HepG2 (cell line): ENCODE data around the gene CCDC170. TPM values are rescaled to one million over a fixed set of nuclear protein-coding genes. Genes with fewer than 3 reads are reported as not detected.

Experiments used
- ATAC-seq: fragments of 200-7000 bp; cut with Tn5 transposase; 3 replicates; pipeline ENCODE4 v1.9.1; 2020; ENCODE audit warnings: mild to moderate bottlenecking, moderate library complexity
- BruUV-seq: library from RNA; stranded (reverse); fragments of 400-500 nt; replicated peaks from 2 replicates; lab custom pipeline; 2021; lab: Mats Ljungman, UMichigan
- CTCF ChIA-PET: fragments of 300-600 bp; formaldehyde crosslinking; extraction: SDS; loops from one replicate; lab custom pipeline; 2021; ENCODE audit warnings: low total read pairs, inconsistent platforms, low intra/inter-chr PET ratio; lab: Yijun Ruan, JAX
- POLR2A ChIA-PET: fragments of 350-600 bp; sonication (Branson Sonifier 250); formaldehyde crosslinking; loops from one replicate; lab custom pipeline; 2020; ENCODE audit warnings: antibody characterized with exemption, inconsistent platforms; lab: Yijun Ruan, JAX
- DNase-seq: peaks from one replicate; pipeline ENCODE4 v3.0.0-alpha.2; 2015; ENCODE audit warnings: low spot score
- FAIRE-seq: peaks from 3 replicates; lab custom pipeline; 2011; peaks lifted over from hg19 to GRCh38; lab: Jason Lieb, UNC
- H2AFZ ChIP-seq: one replicate; pipeline ENCODE4 v1.6.1; 2011; ENCODE audit warnings: low read length, inconsistent platforms
- H3K27ac ChIP-seq: fragments of 300-600 bp; 3 replicates; pipeline ENCODE4 v1.8.0; 2011; ENCODE audit warnings: mixed run types, mild to moderate bottlenecking, mixed read lengths, low read length, inconsistent platforms; ENCODE audit not compliant: insufficient read depth; ENCODE audit errors: extremely low read length
- H3K27me3 ChIP-seq, 2 experiments: fragments of 200-600 bp in 1 of 2; 2 replicates in 1 of 2; 3 replicates in 1 of 2; pipeline versions ENCODE4 v1.6.0 to v1.8.0; 2011; ENCODE audit warnings: low read length in 2 of 2, mild to moderate bottlenecking in 2 of 2, moderate library complexity in 2 of 2, inconsistent platforms in 1 of 2; ENCODE audit not compliant: insufficient read depth in 2 of 2, control insufficient read depth in 1 of 2
- H3K36me3 ChIP-seq, 2 experiments: fragments of 200-600 bp in 1 of 2; replicated peaks in 1 of 2; 2 replicates in 1 of 2; 3 replicates in 1 of 2; pipeline versions ENCODE4 v1.5.1 to v1.8.0; 2011; ENCODE audit warnings: low read length in 2 of 2, inconsistent platforms in 1 of 2; ENCODE audit not compliant: insufficient read depth in 2 of 2, control insufficient read depth in 1 of 2
- H3K4me1 ChIP-seq: 2 replicates; pipeline ENCODE4 v1.5.1; 2012; ENCODE audit warnings: low read length, inconsistent platforms; ENCODE audit not compliant: insufficient read depth
- H3K4me2 ChIP-seq: 2 replicates; pipeline ENCODE4 v1.6.0; 2011; ENCODE audit warnings: low read depth, low read length, inconsistent platforms
- H3K4me3 ChIP-seq, 3 experiments: fragments of 200-600 bp in 1 of 3; sonication (generic), shearing (Covaris generic) in 1 of 3; replicated peaks in 1 of 3; 2 replicates each; pipeline ENCODE4 v1.5.1; 2011 to 2016; ENCODE audit warnings: low read length in 3 of 3, inconsistent platforms in 2 of 3, low read depth in 2 of 3, mild to moderate bottlenecking in 2 of 3, control low read depth in 1 of 3, mixed read lengths in 1 of 3; ENCODE audit not compliant: insufficient read depth in 1 of 3
- H3K79me2 ChIP-seq: one replicate; pipeline ENCODE4 v1.6.1; 2011; ENCODE audit warnings: low read length, inconsistent platforms; ENCODE audit not compliant: insufficient read depth
- H3K9ac ChIP-seq: 2 replicates; pipeline ENCODE4 v1.6.0; 2011; ENCODE audit warnings: mild to moderate bottlenecking, low read depth, low read length, inconsistent platforms; ENCODE audit not compliant: insufficient read depth
- H3K9me3 ChIP-seq: 2 replicates; pipeline ENCODE4 v1.5.1; 2012; ENCODE audit warnings: mild to moderate bottlenecking, low read length
- H4K20me1 ChIP-seq: 2 replicates; pipeline ENCODE4 v1.6.0; 2011; ENCODE audit warnings: inconsistent platforms, mild to moderate bottlenecking, low read length, moderate library complexity; ENCODE audit not compliant: insufficient read depth
- ETV5 ChIP-seq: IDR thresholded peaks from 2 replicates; pipeline ENCODE4 v1.6.1; 2018; ENCODE audit warnings: missing biosample characterization, missing genetic modification reagents, inconsistent platforms, borderline replicate concordance
- HDAC6 ChIP-seq: fragments of 200-600 bp; sonication (generic); IDR thresholded peaks from 2 replicates; pipeline ENCODE4 v1.7.0; 2017; ENCODE audit warnings: mild to moderate bottlenecking, antibody characterized with exemption, low read length, low read depth
- KDM1A ChIP-seq: IDR thresholded peaks from 2 replicates; pipeline ENCODE4 v1.6.1; 2016; ENCODE audit warnings: missing compliant biosample characterization
- KDM4B ChIP-seq: sonication (generic); formaldehyde crosslinking; IDR thresholded peaks from 2 replicates; pipeline ENCODE4 v1.4.0; 2020; ENCODE audit warnings: missing genetic modification reagents
- NFE2L1 ChIP-seq: sonication (generic); formaldehyde crosslinking; IDR thresholded peaks from 2 replicates; pipeline ENCODE4 v1.4.0; 2020; ENCODE audit warnings: missing genetic modification reagents, mild to moderate bottlenecking, borderline replicate concordance
- PAX8 ChIP-seq: sonication (generic); formaldehyde crosslinking; IDR thresholded peaks from 2 replicates; pipeline ENCODE4 v1.8.0; 2022; ENCODE audit warnings: mild to moderate bottlenecking, missing genetic modification reagents, borderline replicate concordance
- RARA ChIP-seq: IDR thresholded peaks from 2 replicates; pipeline ENCODE4 v1.6.1; 2016; ENCODE audit warnings: missing genetic modification reagents, missing compliant biosample characterization
- RBAK ChIP-seq: sonication (generic); formaldehyde crosslinking; IDR thresholded peaks from 2 replicates; pipeline ENCODE4 v1.5.1; 2020; ENCODE audit warnings: mild to moderate bottlenecking, missing genetic modification reagents
- RCOR2 ChIP-seq: IDR thresholded peaks from 2 replicates; pipeline ENCODE4 v1.6.1; 2016; ENCODE audit warnings: missing biosample characterization, missing genetic modification reagents
- TFDP2 ChIP-seq: sonication (generic); formaldehyde crosslinking; IDR thresholded peaks from 2 replicates; pipeline ENCODE4 v1.4.0; 2020; ENCODE audit warnings: missing genetic modification reagents
- ZMYM4 ChIP-seq: sonication (generic); formaldehyde crosslinking; IDR thresholded peaks from 2 replicates; pipeline ENCODE4 v1.8.1; 2023; ENCODE audit warnings: mild to moderate bottlenecking, missing genetic modification reagents
- ZNF10 ChIP-seq: sonication (generic); formaldehyde crosslinking; IDR thresholded peaks from 2 replicates; pipeline ENCODE4 v1.4.0; 2020; ENCODE audit warnings: mild to moderate bottlenecking, low read depth, missing genetic modification reagents, borderline replicate concordance
- ZNF251 ChIP-seq: sonication (generic); formaldehyde crosslinking; IDR thresholded peaks from 2 replicates; pipeline ENCODE4 v1.9.0; 2021; ENCODE audit warnings: mild to moderate bottlenecking, missing genetic modification reagents
- ZNF350 ChIP-seq: sonication (generic); formaldehyde crosslinking; IDR thresholded peaks from 2 replicates; pipeline ENCODE4 v1.4.0; 2020; ENCODE audit warnings: mild to moderate bottlenecking, low read depth, missing genetic modification reagents, borderline replicate concordance
- ZNF496 ChIP-seq: sonication (generic); formaldehyde crosslinking; IDR thresholded peaks from 2 replicates; pipeline ENCODE4 v1.8.1; 2023; ENCODE audit warnings: mild to moderate bottlenecking, moderate library complexity, missing genetic modification reagents; ENCODE audit not compliant: insufficient replicate concordance
- ZNF7 ChIP-seq: IDR thresholded peaks from 2 replicates; pipeline ENCODE4 v1.6.1; 2016; ENCODE audit warnings: missing biosample characterization, missing genetic modification reagents
- ZNF788 ChIP-seq: sonication (generic); formaldehyde crosslinking; IDR thresholded peaks from 2 replicates; pipeline ENCODE4 v1.5.0; 2020; ENCODE audit warnings: mild to moderate bottlenecking, missing genetic modification reagents, borderline replicate concordance
- WGBS: methylation state at CpG from one replicate; pipeline ENCODE4 v1.1.6; 2017; ENCODE audit warnings: low lambda C conversion rate; 5-methylcytosine and 5-hydroxymethylcytosine counted together
- in situ Hi-C: cut with HindIII; loops from 2 replicates; pipeline ENCODE4 v1.10.0; 2017; ENCODE audit warnings: low pct_unique_long_range_greater_than_20kb; ENCODE audit not compliant: extremely low pct_ligation_motif_present
- intact Hi-C: fragments of 100-400 bp; cut with micrococcal nuclease; formaldehyde crosslinking; loops from one replicate; pipeline ENCODE4 v1.10.0; 2022; ENCODE audit not compliant: unreplicated experiment
- polyA plus RNA-seq, 8 experiments: library from polyadenylated mRNA; depleted of rRNA in 3 of 8; stranded (reverse) in 7 of 8; unstranded in 1 of 8; fragments of >200 nt; fragmentation: Illumina TruSeq in 4 of 8; extraction: Trizol in 4 of 8; gene quantifications; 2 replicates each; pipeline versions ENCODE4 v1.2.1 to v1.2.3, GENCODE V29; 2011 to 2016; ENCODE audit warnings: low read depth in 4 of 8, missing spikeins in 1 of 8, mixed read lengths in 1 of 8; ENCODE audit not compliant: insufficient read depth in 1 of 8
- total RNA-seq, 5 experiments: library from RNA; depleted of rRNA; stranded (reverse); fragments of >200 nt; fragmentation: Illumina TruSeq; extraction: Trizol; gene quantifications; 2 replicates each; pipeline ENCODE4 v1.2.3, GENCODE V29; 2016; ENCODE audit warnings: low read depth in 1 of 5
- TF ChIP-seq, protein P1 (sequence below): sonication (generic); formaldehyde crosslinking; IDR thresholded peaks from 2 replicates; pipeline ENCODE4 v1.4.0; 2020; ENCODE audit warnings: mild to moderate bottlenecking, missing genetic modification reagents, borderline replicate concordance

Gene CCDC170
- total and polyA plus RNA-seq, 2 of the 13 experiments (the other 11 are each of a cell fraction or from before 2014, with no cell fraction given) = 0.90 to 5.1 TPM

GRCh38 chr6:151635741-151636140 is 141.9 kb downstream of the CCDC170 start:
- WGBS = 71% methylated on average over 3 of the region's 3 CpGs
- POLR2A ChIA-PET = no interaction called here
- in situ Hi-C loops = no loop called here

DNA sequence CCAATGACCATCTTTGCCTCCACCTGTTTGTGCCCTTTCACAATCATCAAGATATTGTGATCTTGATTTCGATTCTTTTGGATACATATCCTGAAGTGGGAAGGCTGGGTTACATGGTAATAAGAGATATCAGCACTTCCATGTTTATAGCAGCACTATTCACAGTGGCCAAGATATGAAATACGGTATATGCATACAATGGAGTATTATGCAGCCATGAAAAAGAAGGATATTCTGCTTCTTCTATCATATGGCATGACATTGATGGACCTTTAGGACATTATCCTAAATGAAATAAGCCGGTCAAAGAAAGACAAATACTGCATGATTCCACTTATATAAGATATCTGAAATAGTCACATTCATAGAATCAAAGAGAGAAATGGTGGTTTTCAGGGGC is 144.0 kb downstream of the CCDC170 start:
- Histone ChIP-seq H2AFZ (no peak overlapping the region), H3K27ac (no peak overlapping the region), H3K4me3 (no peak overlapping the region), H3K4me2 (no peak overlapping the region), H4K20me1 (no peaks in the 10 kb centered on the region), H3K4me1 (peaks cover 24% of the 10 kb centered on the region), H3K36me3 (no peaks in the 10 kb centered on the region), H3K9ac (no peak overlapping the region), H3K9me3 (no peaks in the 10 kb centered on the region), H3K79me2 (no peaks in the 10 kb centered on the region), H3K27me3 (no peaks in the 10 kb centered on the region)
- BruUV-seq = no TSS peak
- CTCF ChIA-PET = no interaction called here
- FAIRE-seq (no peak), DNase-seq (no peak), ATAC-seq (no peak)
- in situ Hi-C loops = no loop called here
- intact Hi-C loops = no loop called here
- WGBS = 81% methylated on average over 3 of the region's 3 CpGs
- POLR2A ChIA-PET = no interaction called here
- no peak for TF ChIP-seq RARA (CRISPR knock-in tag)
- TF ChIP-seq, protein P1, sequence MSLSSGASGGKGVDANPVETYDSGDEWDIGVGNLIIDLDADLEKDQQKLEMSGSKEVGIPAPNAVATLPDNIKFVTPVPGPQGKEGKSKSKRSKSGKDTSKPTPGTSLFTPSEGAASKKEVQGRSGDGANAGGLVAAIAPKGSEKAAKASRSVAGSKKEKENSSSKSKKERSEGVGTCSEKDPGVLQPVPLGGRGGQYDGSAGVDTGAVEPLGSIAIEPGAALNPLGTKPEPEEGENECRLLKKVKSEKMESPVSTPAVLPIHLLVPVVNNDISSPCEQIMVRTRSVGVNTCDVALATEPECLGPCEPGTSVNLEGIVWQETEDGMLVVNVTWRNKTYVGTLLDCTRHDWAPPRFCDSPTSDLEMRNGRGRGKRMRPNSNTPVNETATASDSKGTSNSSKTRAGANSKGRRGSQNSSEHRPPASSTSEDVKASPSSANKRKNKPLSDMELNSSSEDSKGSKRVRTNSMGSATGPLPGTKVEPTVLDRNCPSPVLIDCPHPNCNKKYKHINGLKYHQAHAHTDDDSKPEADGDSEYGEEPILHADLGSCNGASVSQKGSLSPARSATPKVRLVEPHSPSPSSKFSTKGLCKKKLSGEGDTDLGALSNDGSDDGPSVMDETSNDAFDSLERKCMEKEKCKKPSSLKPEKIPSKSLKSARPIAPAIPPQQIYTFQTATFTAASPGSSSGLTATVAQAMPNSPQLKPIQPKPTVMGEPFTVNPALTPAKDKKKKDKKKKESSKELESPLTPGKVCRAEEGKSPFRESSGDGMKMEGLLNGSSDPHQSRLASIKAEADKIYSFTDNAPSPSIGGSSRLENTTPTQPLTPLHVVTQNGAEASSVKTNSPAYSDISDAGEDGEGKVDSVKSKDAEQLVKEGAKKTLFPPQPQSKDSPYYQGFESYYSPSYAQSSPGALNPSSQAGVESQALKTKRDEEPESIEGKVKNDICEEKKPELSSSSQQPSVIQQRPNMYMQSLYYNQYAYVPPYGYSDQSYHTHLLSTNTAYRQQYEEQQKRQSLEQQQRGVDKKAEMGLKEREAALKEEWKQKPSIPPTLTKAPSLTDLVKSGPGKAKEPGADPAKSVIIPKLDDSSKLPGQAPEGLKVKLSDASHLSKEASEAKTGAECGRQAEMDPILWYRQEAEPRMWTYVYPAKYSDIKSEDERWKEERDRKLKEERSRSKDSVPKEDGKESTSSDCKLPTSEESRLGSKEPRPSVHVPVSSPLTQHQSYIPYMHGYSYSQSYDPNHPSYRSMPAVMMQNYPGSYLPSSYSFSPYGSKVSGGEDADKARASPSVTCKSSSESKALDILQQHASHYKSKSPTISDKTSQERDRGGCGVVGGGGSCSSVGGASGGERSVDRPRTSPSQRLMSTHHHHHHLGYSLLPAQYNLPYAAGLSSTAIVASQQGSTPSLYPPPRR = no peak
- TF ChIP-seq ETV5 (CRISPR knock-in tag) = no peak
- 0 out of 2 replicates have a peak, but pooled peaks have one; percentile 29 for TF ChIP-seq KDM1A (CRISPR knock-in tag)

More at GRCh38 chr6:151635741-151636140, 141.9 kb downstream of the CCDC170 start:
- peak; percentile 44 for ATAC-seq
- Histone ChIP-seq H3K27me3 (no peaks in the 10 kb centered on the region), H4K20me1 (no peaks in the 10 kb centered on the region), H3K4me2 (no peak overlapping the region), H3K36me3 (no peaks in the 10 kb centered on the region), H3K4me1 (peaks cover 32% of the 10 kb centered on the region), H3K9me3 (no peaks in the 10 kb centered on the region), H2AFZ (no peak overlapping the region)
- FAIRE-seq = no peak
- CTCF ChIA-PET = no interaction called here
- no peak for DNase-seq
- BruUV-seq = no TSS peak
- intact Hi-C loops = no loop called here
- TF ChIP-seq ZMYM4 (CRISPR knock-in tag) (no peak), ZNF7 (no peak), PAX8 (CRISPR knock-in tag) (no peak), HDAC6 (no peak), RCOR2 (CRISPR knock-in tag) (no peak), ZNF350 (CRISPR knock-in tag) (no peak), RBAK (CRISPR knock-in tag) (no peak), ETV5 (CRISPR knock-in tag) (no peak), ZNF251 (no peak), ZNF788 (no peak), ZNF10 (CRISPR knock-in tag) (no peak), ZNF496 (CRISPR knock-in tag) (no peak), TFDP2 (CRISPR knock-in tag) (no peak), KDM4B (CRISPR knock-in tag) (no peak), NFE2L1 (CRISPR knock-in tag) (no peak)
- TF ChIP-seq, all 625 proteins: peak for 0
- H3K79me2 ChIP-seq = no peaks in the 10 kb centered on the region
- no peak overlapping the region for H3K4me3 ChIP-seq
- H3K9ac ChIP-seq = no peak overlapping the region
- no peak overlapping the region for H3K27ac ChIP-seq
